HG02970 (cell line): ENCODE measurements around the gene SCRT2.

ENCODE experiments used
- ATAC-seq: cut with Tn5 transposase; IDR thresholded peaks from one replicate; pipeline ENCODE4 v1.9.1; 2021; ENCODE audit warnings: mild to moderate bottlenecking, moderate library complexity, moderate number of reproducible peaks; ENCODE audit not compliant: unreplicated experiment, low FRiP score

The SCRT2 gene

GRCh38 chr20:635893-636338 lies 39.7 kb downstream of the SCRT2 start:
- no peak for ATAC-seq

- ATAC-seq = no peak
These were observed 40.3 kb downstream of the SCRT2 start for GRCh38 chr20:635028-635892.

DNA sequence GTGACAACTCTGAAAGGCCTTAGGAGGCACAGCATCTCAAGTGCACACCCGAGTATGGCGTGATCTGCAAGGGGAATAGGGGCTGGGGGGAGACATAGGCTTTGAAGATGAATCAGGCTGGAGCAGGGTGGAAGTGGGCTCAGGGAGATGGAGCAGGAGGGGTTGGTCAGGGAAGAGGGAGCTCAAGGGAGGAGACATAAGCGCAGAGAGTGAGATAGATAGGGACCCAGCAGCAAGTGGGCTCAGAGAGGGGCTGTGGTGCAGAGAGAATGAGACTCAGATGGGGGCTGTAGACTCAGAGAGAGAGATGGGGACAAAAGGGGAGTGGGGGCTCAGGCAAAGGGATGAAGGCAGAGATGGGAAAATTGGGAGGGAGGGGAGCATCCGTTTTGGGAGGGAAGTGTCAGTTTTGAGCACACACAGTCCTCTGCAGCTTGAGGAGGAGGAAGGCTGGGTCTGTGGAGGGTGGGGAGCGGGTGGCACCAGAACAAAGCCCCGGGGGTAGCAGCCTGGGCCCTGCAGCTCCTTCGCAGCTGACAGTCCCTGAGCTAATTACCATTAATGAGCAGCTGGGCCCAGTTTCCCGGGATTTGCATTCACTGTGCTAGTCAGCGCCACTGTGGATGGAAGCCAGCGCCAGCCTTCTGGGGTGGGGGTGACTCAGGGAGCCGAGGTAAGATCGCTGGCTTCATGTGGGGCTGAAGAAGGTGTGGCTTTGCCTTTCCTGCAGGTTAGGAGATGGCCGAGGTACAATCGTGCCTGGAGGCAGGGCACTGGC lies 41.3 kb downstream of the SCRT2 start:
- no peak for ATAC-seq

GRCh38 chr20:631101-631500 lies 44.5 kb downstream of the SCRT2 start:
- ATAC-seq = no peak

DNA sequence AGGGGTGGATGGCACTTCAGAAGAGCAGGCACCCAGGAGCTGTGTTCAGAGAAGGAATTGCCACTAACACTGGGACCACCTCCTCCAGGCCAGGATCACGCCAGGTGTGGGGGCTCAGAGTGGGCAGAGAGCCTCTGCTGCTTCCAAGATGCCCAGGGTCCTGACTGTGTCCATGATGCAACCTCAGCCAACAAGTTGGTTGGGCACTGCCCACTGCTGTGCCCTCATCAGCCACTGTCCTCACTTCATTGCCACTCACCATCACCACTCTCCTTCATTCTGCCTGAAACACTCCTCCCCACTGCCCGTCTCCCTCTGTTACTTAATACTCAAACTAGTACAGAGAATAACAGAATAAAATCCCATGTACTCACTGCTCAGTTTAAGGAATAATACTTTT lies 49.0 kb downstream of the SCRT2 start:
- ATAC-seq = no peak

- ATAC-seq = no peak
These were observed 50.2 kb downstream of the SCRT2 start for GRCh38 chr20:625360-625932.

- ATAC-seq = no peak
These were observed 51.9 kb downstream of the SCRT2 start for GRCh38 chr20:623704-624103.

- ATAC-seq = no peak
These were observed 52.6 kb downstream of the SCRT2 start for GRCh38 chr20:623021-623420.

GRCh38 chr20:622161-622560 lies 53.4 kb downstream of the SCRT2 start:
- no peak for ATAC-seq

GRCh38 chr20:621125-621756 lies 54.4 kb downstream of the SCRT2 start:
- ATAC-seq = no peak

DNA sequence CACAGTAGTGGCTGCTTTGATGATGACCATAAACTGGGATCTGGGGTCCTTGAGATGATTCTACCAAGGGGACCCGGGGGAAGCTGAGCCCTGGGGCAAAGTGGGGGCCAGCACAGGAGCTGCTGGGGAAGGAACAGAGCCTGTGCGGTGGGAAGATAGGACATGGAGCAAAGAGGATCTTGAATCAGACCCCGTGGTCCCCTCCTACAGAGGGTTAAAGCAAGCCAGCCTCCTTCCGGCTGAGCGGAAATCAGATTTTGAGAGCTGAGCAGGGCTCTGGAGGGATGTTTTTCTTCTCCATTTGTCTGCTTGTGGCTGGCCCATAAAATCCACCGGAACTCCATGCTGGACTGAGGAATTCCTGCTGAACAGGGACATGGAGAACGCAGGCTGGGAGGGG lies 55.4 kb downstream of the SCRT2 start:
- no peak for ATAC-seq

DNA sequence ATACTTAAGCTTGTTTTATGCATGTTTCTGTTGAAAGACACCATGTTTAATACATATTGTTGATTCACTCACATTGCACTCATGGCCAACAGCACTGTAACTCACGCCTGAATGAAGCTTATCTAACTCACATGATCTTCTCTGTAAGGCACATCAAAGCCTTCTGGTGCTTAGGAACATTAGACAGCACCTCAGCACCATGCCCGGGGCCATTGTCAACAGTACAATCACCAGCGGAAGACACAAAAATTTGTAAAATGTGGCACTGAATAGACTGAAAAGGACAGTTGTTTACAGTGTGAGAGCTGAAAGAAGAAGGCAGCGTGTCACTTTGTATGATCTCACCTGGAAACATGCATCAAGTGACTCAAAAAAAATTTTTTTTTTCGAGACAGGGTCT lies 56.6 kb downstream of the SCRT2 start:
- ATAC-seq = no peak

GRCh38 chr20:617934-618690 lies 57.5 kb downstream of the SCRT2 start:
- no peak for ATAC-seq

DNA sequence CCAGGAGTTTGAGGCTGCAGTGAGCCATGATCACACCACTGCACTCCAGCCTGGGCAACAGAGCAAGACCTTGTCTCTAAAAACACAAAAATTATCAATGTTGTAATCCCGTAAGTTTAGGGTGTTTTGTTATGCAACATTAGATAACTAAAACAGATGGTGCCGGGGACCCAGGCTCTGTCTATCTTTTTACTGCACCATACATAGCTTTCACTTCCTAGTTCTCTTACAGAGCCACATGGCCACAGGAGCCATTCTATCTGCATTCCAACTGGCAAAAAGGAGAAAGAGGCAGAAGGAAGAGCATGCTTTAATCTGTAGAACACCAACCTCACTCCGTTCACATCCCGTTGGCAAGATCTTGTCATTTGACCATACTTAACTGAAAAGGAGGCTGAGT lies 60.1 kb downstream of the SCRT2 start:
- ATAC-seq = no peak

DNA sequence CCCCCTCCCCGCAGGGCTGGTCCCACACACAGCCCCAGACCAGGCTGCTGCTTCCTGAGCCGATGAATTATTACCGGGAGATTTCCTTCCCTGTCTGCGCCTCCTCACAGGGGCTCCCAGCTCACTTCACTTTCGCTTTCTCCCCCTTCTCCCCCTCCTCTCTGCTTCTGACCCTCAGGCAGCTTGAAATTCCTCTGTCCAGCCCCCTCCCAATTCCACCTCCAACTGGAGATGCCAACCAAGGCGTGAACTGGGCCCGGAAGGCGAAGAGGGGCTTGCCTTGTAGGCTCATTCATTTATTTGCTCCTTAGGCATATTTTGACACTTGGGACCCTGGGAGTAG lies 63.8 kb downstream of the SCRT2 start:
- no peak for ATAC-seq
